ENCODE results near the gene GLDN. TPM values are rescaled to one million over a fixed set of nuclear protein-coding genes. Genes with fewer than 3 reads are reported as not detected.
A peak's percentile ranks its signal among the peaks of the same experiment; 100 is the strongest.

GLDN gene
- total RNA-seq, 1 donor from 2014 or later: 0.12 TPM

DNA sequence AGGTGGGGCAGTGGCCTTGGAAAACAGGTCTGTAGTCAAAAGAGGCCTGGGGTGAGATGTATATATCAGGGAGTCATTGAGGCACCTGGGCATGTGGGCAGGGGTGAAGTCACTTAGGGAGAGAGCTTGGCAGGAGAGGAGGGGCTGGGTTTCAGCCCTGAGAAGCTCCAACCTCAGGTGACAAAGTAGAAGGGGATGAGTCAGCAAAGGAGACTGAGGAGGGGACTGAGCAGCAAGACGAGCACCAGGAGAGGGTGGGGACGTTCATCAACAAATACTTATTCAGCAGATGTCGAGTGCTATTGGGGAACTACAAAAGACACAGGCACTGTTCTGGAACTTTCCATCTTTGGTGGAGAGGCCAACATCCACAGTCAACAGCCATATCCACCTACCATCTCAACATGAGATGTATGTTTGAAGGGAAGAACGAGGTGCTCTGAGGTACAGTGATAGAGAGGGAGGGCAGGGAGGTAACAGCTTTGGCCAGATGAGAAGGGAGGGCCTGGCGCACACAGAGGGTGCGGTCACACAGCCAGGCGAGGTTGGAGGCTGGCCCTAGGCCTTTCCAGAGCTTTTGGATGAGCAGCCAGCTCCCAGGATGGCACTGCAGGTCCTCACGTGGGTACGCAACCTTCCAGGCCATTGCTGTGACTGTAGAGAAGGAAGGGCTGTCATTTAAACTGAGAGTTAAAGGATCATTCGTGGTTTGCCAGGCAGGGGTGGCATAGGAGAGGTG, 45.7 kb downstream of the GLDN start:
- Mint-ChIP-seq H3K4me1 (ENCODE audit: low read depth) (peaks cover 8% of the 10 kb centered on the region), H3K4me3 (ENCODE audit: low read depth) (no peak overlapping the region), H3K9me3 (ENCODE audit: low read depth) (no peaks in the 10 kb centered on the region), H3K27me3 (peaks cover 36% of the 10 kb centered on the region), H3K27ac (peak overlapping the region; percentile 26), H3K36me3 (ENCODE audit: insufficient read depth) (no peaks in the 10 kb centered on the region)
- TF ChIP-seq, protein P1, sequence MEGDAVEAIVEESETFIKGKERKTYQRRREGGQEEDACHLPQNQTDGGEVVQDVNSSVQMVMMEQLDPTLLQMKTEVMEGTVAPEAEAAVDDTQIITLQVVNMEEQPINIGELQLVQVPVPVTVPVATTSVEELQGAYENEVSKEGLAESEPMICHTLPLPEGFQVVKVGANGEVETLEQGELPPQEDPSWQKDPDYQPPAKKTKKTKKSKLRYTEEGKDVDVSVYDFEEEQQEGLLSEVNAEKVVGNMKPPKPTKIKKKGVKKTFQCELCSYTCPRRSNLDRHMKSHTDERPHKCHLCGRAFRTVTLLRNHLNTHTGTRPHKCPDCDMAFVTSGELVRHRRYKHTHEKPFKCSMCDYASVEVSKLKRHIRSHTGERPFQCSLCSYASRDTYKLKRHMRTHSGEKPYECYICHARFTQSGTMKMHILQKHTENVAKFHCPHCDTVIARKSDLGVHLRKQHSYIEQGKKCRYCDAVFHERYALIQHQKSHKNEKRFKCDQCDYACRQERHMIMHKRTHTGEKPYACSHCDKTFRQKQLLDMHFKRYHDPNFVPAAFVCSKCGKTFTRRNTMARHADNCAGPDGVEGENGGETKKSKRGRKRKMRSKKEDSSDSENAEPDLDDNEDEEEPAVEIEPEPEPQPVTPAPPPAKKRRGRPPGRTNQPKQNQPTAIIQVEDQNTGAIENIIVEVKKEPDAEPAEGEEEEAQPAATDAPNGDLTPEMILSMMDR (IDR thresholded peaks at IDR 0.05; ENCODE audit: unreplicated experiment): no peak
- no peak for DNase-seq (ENCODE audit: low spot score, unreplicated experiment)

DNA sequence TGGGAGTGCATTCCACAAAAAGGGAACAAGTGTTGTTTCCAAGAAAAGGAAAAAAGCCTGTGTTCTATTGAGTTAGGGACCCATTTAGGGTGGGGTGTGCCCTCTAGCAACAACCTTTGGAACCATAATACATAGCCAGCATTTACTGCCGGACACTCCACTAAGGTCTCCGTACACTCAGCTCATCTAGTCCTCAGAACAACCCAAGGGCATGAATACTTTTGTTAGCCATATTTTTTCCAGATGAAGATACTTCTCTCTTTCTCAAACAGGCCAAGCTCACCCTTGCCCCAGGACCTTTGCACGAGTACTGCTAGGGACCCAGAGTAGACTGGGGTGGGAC, 46.2 kb downstream of the GLDN start:
- Mint-ChIP-seq H3K27me3 (peaks cover 36% of the 10 kb centered on the region), H3K36me3 (ENCODE audit: insufficient read depth) (no peaks in the 10 kb centered on the region), H3K4me3 (ENCODE audit: low read depth) (no peak overlapping the region), H3K27ac (no peak overlapping the region), H3K9me3 (ENCODE audit: low read depth) (peaks cover under 1% of the 10 kb centered on the region), H3K4me1 (ENCODE audit: low read depth) (peaks cover 8% of the 10 kb centered on the region)
- DNase-seq (ENCODE audit: low spot score, unreplicated experiment): no peak
- TF ChIP-seq, protein P1 (IDR thresholded peaks at IDR 0.05; ENCODE audit: unreplicated experiment): no peak

DNA sequence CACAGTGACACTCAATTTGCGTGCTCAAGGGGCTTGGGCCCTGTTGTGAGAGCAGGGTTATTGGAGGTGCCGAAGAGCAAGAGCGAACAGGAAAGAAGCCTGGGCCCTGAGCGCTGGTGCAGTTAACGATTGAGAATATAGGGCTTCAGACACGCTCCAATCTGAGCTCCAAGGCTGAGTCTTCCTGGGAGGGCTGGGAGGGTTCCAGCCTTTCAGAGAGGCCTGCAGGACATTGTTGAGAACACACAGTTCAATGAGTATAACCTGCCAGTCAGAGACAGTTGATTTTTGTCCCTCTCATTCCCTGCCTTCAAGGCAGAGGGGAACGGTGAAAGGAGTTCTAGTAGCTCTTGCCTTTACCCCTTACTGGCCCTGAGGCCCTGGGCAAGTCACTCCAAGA, 47.3 kb downstream of the GLDN start:
- Mint-ChIP-seq H3K4me3 (ENCODE audit: low read depth) (no peak overlapping the region), H3K27me3 (peaks cover 36% of the 10 kb centered on the region), H3K9me3 (ENCODE audit: low read depth) (peaks cover 4% of the 10 kb centered on the region), H3K36me3 (ENCODE audit: insufficient read depth) (no peaks in the 10 kb centered on the region), H3K4me1 (ENCODE audit: low read depth) (peaks cover 8% of the 10 kb centered on the region), H3K27ac (no peak overlapping the region)
- TF ChIP-seq, protein P1 (IDR thresholded peaks at IDR 0.05; ENCODE audit: unreplicated experiment): no peak
- no peak for DNase-seq (ENCODE audit: low spot score, unreplicated experiment)

DNA sequence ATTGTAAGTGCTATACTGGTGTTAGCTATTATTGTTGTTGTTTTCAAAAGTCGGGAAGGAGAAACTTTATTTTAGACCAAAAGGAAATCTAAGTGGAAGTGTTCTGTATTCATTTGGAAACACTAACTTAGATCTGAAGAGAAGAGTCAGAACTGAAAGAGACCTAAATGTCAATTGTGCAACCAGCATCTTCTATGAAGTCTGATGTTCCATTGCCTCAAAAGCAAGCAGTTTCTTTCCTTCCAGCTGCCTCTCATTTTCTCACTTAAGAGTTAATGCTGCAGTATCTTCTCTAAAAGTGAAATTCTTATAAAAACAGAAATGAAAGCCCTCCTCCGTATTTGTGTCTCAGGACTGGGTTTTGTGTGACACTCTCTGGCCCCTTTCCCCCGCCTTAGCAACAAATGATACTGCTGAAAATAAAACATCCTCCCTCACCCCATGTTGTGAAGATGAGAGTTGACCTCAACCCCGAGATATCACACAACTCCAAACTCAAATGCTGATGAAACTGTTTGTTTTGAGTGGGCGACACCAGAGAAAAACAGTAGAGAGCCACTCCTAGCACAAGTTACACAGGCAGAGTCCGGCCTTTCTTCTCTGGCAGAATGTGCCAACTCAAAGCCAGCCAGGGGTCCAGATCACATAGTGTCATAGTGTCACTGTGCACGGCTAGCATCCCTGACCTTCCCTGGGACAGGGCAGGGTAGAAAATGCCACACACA, 48.9 kb downstream of the GLDN start:
- TF ChIP-seq, protein P1 (IDR thresholded peaks at IDR 0.05; ENCODE audit: unreplicated experiment): no peak
- DNase-seq (ENCODE audit: low spot score, unreplicated experiment): no peak
- no peaks in the 10 kb centered on the region for H3K36me3 Mint-ChIP-seq (ENCODE audit: insufficient read depth)
- peaks cover 4% of the 10 kb centered on the region for H3K9me3 Mint-ChIP-seq (ENCODE audit: low read depth)
- H3K27me3 Mint-ChIP-seq: peaks cover 32% of the 10 kb centered on the region
- peaks cover 8% of the 10 kb centered on the region for H3K4me1 Mint-ChIP-seq (ENCODE audit: low read depth)
- H3K27ac Mint-ChIP-seq: no peak overlapping the region
- H3K4me3 Mint-ChIP-seq (ENCODE audit: low read depth): no peak overlapping the region

DNA sequence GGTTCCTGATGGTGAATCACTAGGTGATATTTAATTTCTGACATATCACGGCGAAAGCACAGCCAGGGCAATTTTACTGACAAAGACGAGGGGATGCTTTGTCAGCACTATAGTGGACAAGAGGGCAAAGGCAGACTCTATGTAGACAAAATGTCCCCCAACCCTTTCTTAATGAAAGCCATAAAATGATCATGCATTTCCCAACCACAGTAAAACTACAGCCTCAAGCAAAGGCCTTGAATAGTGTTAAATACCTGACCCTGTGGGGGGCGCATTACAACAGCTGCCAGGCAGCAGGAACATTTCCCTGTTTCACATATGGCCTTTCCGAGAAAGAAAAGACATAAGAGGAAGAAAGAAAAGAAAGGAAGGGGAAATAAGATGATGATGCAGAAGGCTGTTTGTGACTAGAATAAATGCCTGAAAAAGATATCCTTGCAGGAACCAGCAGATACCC, 49.5 kb downstream of the GLDN start:
- Mint-ChIP-seq H3K27me3 (peaks cover 29% of the 10 kb centered on the region), H3K4me1 (ENCODE audit: low read depth) (peaks cover 8% of the 10 kb centered on the region), H3K4me3 (ENCODE audit: low read depth) (no peak overlapping the region), H3K36me3 (ENCODE audit: insufficient read depth) (no peaks in the 10 kb centered on the region), H3K27ac (no peak overlapping the region), H3K9me3 (ENCODE audit: low read depth) (peaks cover 4% of the 10 kb centered on the region)
- DNase-seq (ENCODE audit: low spot score, unreplicated experiment): no peak
- TF ChIP-seq, protein P1 (IDR thresholded peaks at IDR 0.05; ENCODE audit: unreplicated experiment): no peak
